ENCODE measurements around the gene MUSK.
A peak's percentile ranks its signal among the peaks of the same experiment; 100 is the strongest.

Gene MUSK

DNA sequence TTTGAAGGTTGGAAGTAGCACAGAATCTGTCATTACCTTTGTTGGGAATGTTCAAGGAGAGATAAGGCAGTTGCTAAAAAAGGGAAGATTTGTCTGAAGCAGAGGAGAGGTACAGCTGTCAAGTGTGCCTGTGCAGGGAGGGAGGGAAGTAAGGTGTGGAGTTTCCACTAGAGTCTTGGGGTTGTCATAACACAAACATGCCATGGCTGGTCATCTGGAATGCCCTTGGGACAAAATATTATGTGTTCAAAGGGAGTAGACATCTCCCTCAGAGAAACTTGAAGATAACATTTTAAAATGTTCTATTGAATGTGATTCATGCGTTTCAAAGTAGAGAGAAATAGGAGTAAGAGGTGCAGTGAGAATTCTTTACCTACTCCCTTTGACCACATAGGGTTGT, 95.0 kb downstream of the MUSK start:
- H3K9me3 ChIP-seq (replicated peaks; ENCODE audit: low read length) = no peaks in the 10 kb centered on the region
- no peak overlapping the region for H3K4me3 ChIP-seq (ENCODE audit: low read length)
- peaks cover 3% of the 10 kb centered on the region for H3K36me3 ChIP-seq (ENCODE audit: insufficient read depth, low read length)
- no peaks in the 10 kb centered on the region for H3K27me3 ChIP-seq (ENCODE audit: control insufficient read depth, insufficient read depth, low read length)
- no peak overlapping the region for H3K4me2 ChIP-seq (ENCODE audit: low read length)
- peaks cover 25% of the 10 kb centered on the region for H3K4me1 ChIP-seq (ENCODE audit: control insufficient read depth, insufficient read depth, low read length)
- H3K9ac ChIP-seq (ENCODE audit: low read depth, low read length) = no peak overlapping the region

- H3K4me3 ChIP-seq (ENCODE audit: low read length) = no peak overlapping the region
Measured at GRCh38 chr9:110764006-110764405, 95.4 kb downstream of the MUSK start.

DNA sequence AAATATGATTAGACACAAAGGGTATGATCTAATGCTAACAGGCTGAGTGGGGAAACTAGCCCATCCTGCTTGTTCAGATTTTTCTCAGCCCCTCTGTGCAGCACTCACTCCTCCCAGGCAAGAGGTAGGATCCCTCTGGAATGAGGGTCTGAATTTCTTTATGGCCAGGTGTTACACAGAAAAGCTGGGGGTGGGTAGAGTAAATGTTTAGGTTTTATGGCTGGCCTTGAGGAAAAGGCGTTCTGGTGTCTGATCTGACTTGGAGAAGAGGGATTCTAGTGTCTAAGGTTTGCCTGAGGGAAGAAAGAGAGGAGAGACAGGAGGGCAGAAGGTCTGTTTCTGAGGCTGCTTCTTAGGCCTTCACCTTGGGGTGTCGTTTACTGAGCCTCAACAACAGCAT, 97.3 kb downstream of the MUSK start:
- no peak overlapping the region for H3K9ac ChIP-seq (ENCODE audit: low read depth, low read length)
- H3K4me3 ChIP-seq (ENCODE audit: low read length) = no peak overlapping the region
- H3K4me1 ChIP-seq (ENCODE audit: control insufficient read depth, insufficient read depth, low read length) = peaks cover 39% of the 10 kb centered on the region
- H3K36me3 ChIP-seq (ENCODE audit: insufficient read depth, low read length) = no peaks in the 10 kb centered on the region
- H3K4me2 ChIP-seq (ENCODE audit: low read length) = no peak overlapping the region
- H3K27me3 ChIP-seq (ENCODE audit: control insufficient read depth, insufficient read depth, low read length) = no peaks in the 10 kb centered on the region
- H3K9me3 ChIP-seq (replicated peaks; ENCODE audit: low read length) = no peaks in the 10 kb centered on the region

More at GRCh38 chr9:110764006-110764405, 95.4 kb downstream of the MUSK start:
- no peaks in the 10 kb centered on the region for H3K9me3 ChIP-seq (replicated peaks; ENCODE audit: low read length)
- no peak overlapping the region for H3K4me2 ChIP-seq (ENCODE audit: low read length)
- no peak overlapping the region for H3K9ac ChIP-seq (ENCODE audit: low read depth, low read length)
- H3K4me1 ChIP-seq (ENCODE audit: control insufficient read depth, insufficient read depth, low read length) = peaks cover 30% of the 10 kb centered on the region
- H3K27me3 ChIP-seq (ENCODE audit: control insufficient read depth, insufficient read depth, low read length) = no peaks in the 10 kb centered on the region
- peaks cover 3% of the 10 kb centered on the region for H3K36me3 ChIP-seq (ENCODE audit: insufficient read depth, low read length)

DNA sequence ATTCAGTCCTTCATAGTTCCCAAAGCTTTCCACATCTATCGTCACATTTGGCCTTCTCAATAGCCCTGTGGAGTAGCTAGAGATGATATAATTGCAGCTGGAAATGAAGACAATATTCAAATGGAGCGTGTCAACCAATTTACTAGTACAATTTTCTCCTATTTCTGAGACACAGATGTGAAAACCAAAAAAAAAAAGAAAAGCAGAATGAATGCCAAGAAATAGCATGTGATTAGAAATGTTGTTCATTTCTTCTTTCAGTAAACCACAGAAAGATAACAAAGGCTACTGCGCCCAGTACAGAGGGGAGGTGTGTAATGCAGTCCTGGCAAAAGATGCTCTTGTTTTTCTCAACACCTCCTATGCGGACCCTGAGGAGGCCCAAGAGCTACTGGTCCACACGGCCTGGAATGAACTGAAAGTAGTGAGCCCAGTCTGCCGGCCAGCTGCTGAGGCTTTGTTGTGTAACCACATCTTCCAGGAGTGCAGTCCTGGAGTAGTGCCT, 99.0 kb downstream of the MUSK start:
- Histone ChIP-seq H3K9me3 (replicated peaks; ENCODE audit: low read length) (no peaks in the 10 kb centered on the region), H3K36me3 (ENCODE audit: insufficient read depth, low read length) (no peaks in the 10 kb centered on the region), H3K4me1 (ENCODE audit: control insufficient read depth, insufficient read depth, low read length) (peaks cover 39% of the 10 kb centered on the region), H3K9ac (ENCODE audit: low read depth, low read length) (peak overlapping the region; percentile 4), H3K4me3 (ENCODE audit: low read length) (peak overlapping the region; percentile 27), H3K4me2 (ENCODE audit: low read length) (peak overlapping the region; percentile 80), H3K27me3 (ENCODE audit: control insufficient read depth, insufficient read depth, low read length) (no peaks in the 10 kb centered on the region)

GRCh38 chr9:110768886-110769285, 100.3 kb downstream of the MUSK start:
- H3K9ac ChIP-seq (ENCODE audit: low read depth, low read length) = no peak overlapping the region
- no peak overlapping the region for H3K4me3 ChIP-seq (ENCODE audit: low read length)
- H3K27me3 ChIP-seq (ENCODE audit: control insufficient read depth, insufficient read depth, low read length) = no peaks in the 10 kb centered on the region
- H3K36me3 ChIP-seq (ENCODE audit: insufficient read depth, low read length) = no peaks in the 10 kb centered on the region
- no peak overlapping the region for H3K4me2 ChIP-seq (ENCODE audit: low read length)
- H3K4me1 ChIP-seq (ENCODE audit: control insufficient read depth, insufficient read depth, low read length) = peaks cover 35% of the 10 kb centered on the region
- H3K9me3 ChIP-seq (replicated peaks; ENCODE audit: low read length) = no peaks in the 10 kb centered on the region

DNA sequence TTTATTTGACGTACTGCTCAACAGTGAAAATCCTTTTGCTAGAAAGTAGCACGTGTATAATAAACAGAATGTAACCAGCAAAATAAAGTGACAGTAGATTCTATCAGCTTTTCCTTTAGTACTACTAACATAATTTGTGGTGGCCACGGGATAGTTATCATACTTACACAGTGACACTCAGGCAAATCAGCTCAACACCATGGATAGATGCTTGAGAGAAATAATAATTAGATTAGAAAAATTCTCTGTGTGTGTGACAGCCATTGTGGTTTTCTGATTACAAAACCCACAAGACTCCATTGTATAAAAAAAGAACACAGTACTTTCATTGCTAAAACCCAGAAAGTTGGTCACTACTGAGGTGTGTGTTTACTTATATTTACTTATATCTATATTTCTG, 101.1 kb downstream of the MUSK start:
- Histone ChIP-seq H3K9me3 (replicated peaks; ENCODE audit: low read length) (no peaks in the 10 kb centered on the region), H3K9ac (ENCODE audit: low read depth, low read length) (no peak overlapping the region), H3K4me1 (ENCODE audit: control insufficient read depth, insufficient read depth, low read length) (peaks cover 31% of the 10 kb centered on the region), H3K27me3 (ENCODE audit: control insufficient read depth, insufficient read depth, low read length) (no peaks in the 10 kb centered on the region), H3K4me2 (ENCODE audit: low read length) (peak overlapping the region; percentile 4), H3K36me3 (ENCODE audit: insufficient read depth, low read length) (no peaks in the 10 kb centered on the region), H3K4me3 (ENCODE audit: low read length) (no peak overlapping the region)

DNA sequence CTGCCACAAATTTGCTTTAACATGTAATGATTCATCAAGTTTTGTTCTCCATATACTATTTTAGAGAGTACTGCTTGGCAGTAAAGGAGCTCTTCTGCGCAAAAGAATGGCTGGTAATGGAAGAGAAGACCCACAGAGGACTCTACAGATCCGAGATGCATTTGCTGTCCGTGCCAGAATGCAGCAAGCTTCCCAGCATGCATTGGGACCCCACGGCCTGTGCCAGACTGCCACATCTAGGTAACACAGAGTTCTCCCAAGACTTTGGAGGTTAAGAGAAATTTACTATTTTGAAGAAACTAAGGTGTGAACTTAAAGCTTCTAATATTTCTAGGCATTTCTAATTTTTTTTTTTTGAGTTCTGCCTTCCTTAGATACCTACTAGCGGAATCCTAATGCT, 107.1 kb downstream of the MUSK start:
- Histone ChIP-seq H3K36me3 (ENCODE audit: insufficient read depth, low read length) (no peaks in the 10 kb centered on the region), H3K27me3 (ENCODE audit: control insufficient read depth, insufficient read depth, low read length) (no peaks in the 10 kb centered on the region), H3K4me3 (ENCODE audit: low read length) (no peak overlapping the region), H3K4me2 (ENCODE audit: low read length) (no peak overlapping the region), H3K9me3 (replicated peaks; ENCODE audit: low read length) (no peaks in the 10 kb centered on the region), H3K9ac (ENCODE audit: low read depth, low read length) (no peak overlapping the region), H3K4me1 (ENCODE audit: control insufficient read depth, insufficient read depth, low read length) (peaks cover 22% of the 10 kb centered on the region)

GRCh38 chr9:110776221-110776620, 107.6 kb downstream of the MUSK start:
- Histone ChIP-seq H3K9ac (ENCODE audit: low read depth, low read length) (no peak overlapping the region), H3K4me1 (ENCODE audit: control insufficient read depth, insufficient read depth, low read length) (peaks cover 22% of the 10 kb centered on the region), H3K27me3 (ENCODE audit: control insufficient read depth, insufficient read depth, low read length) (no peaks in the 10 kb centered on the region), H3K4me2 (ENCODE audit: low read length) (no peak overlapping the region), H3K9me3 (replicated peaks; ENCODE audit: low read length) (no peaks in the 10 kb centered on the region), H3K4me3 (ENCODE audit: low read length) (no peak overlapping the region), H3K36me3 (ENCODE audit: insufficient read depth, low read length) (no peaks in the 10 kb centered on the region)

- Histone ChIP-seq H3K4me2 (ENCODE audit: low read length) (peak overlapping the region; percentile 19), H3K27me3 (ENCODE audit: control insufficient read depth, insufficient read depth, low read length) (no peaks in the 10 kb centered on the region), H3K4me3 (ENCODE audit: low read length) (no peak overlapping the region), H3K9me3 (replicated peaks; ENCODE audit: low read length) (no peaks in the 10 kb centered on the region), H3K9ac (ENCODE audit: low read depth, low read length) (no peak overlapping the region), H3K4me1 (ENCODE audit: control insufficient read depth, insufficient read depth, low read length) (peaks cover 22% of the 10 kb centered on the region), H3K36me3 (ENCODE audit: insufficient read depth, low read length) (no peaks in the 10 kb centered on the region)
Measured at GRCh38 chr9:110777196-110777875, 108.7 kb downstream of the MUSK start.

DNA sequence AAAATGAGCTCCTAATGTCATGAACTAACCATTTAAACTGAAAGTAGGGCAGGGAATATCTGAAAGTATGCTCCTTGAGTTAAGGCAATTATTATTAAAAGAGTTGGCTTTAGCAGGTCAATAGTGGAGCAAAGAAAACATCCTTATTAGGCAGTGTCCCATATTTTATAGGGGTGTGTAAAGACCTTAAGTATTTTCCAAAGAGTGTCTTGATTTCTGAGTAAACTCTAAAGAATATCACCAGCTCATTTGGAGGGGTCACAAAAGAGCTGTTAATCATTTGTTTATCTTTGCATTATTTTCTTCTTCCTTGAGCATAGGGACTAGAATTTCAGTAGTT, 109.3 kb downstream of the MUSK start:
- H3K36me3 ChIP-seq (ENCODE audit: insufficient read depth, low read length) = no peaks in the 10 kb centered on the region
- H3K4me3 ChIP-seq (ENCODE audit: low read length) = no peak overlapping the region
- no peaks in the 10 kb centered on the region for H3K9me3 ChIP-seq (replicated peaks; ENCODE audit: low read length)
- no peak overlapping the region for H3K9ac ChIP-seq (ENCODE audit: low read depth, low read length)
- peaks cover 22% of the 10 kb centered on the region for H3K4me1 ChIP-seq (ENCODE audit: control insufficient read depth, insufficient read depth, low read length)
- peak overlapping the region; percentile 19 for H3K4me2 ChIP-seq (ENCODE audit: low read length)
- H3K27me3 ChIP-seq (ENCODE audit: control insufficient read depth, insufficient read depth, low read length) = no peaks in the 10 kb centered on the region

DNA sequence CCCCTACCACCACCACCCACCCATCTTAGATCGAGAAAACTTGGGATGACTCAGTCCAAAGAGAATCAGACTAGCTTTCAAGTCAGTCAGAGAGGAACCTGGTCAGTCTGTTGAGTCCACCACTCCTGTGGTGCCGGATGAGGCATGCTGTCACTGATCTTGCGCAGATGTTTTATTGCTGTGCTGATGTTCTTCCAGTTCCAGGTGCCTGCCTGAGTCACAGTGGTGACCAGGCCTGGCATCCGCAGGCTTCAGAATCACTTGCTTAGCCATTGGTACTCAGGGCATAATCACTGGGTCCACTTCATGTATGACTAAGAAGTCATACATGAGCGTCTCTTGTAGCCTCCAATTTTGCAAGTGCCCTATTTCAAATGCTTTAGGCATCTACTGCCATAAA, 114.1 kb downstream of the MUSK start:
- no peak overlapping the region for H3K4me2 ChIP-seq (ENCODE audit: low read length)
- H3K4me3 ChIP-seq (ENCODE audit: low read length) = no peak overlapping the region
- H3K27me3 ChIP-seq (ENCODE audit: control insufficient read depth, insufficient read depth, low read length) = no peaks in the 10 kb centered on the region
- no peaks in the 10 kb centered on the region for H3K36me3 ChIP-seq (ENCODE audit: insufficient read depth, low read length)
- peaks cover 23% of the 10 kb centered on the region for H3K4me1 ChIP-seq (ENCODE audit: control insufficient read depth, insufficient read depth, low read length)
- no peak overlapping the region for H3K9ac ChIP-seq (ENCODE audit: low read depth, low read length)
- H3K9me3 ChIP-seq (replicated peaks; ENCODE audit: low read length) = no peaks in the 10 kb centered on the region

GRCh38 chr9:110784309-110784708, 115.7 kb downstream of the MUSK start:
- Histone ChIP-seq H3K27me3 (ENCODE audit: control insufficient read depth, insufficient read depth, low read length) (no peaks in the 10 kb centered on the region), H3K9ac (ENCODE audit: low read depth, low read length) (no peak overlapping the region), H3K36me3 (ENCODE audit: insufficient read depth, low read length) (peaks cover 5% of the 10 kb centered on the region), H3K4me1 (ENCODE audit: control insufficient read depth, insufficient read depth, low read length) (peaks cover 16% of the 10 kb centered on the region), H3K4me3 (ENCODE audit: low read length) (no peak overlapping the region), H3K9me3 (replicated peaks; ENCODE audit: low read length) (no peaks in the 10 kb centered on the region), H3K4me2 (ENCODE audit: low read length) (no peak overlapping the region)
